Transverse colon (tissue), 4 donors: ENCODE measurements around the gene HIRIP3. TPM values are rescaled to one million over a fixed set of nuclear protein-coding genes. Genes with fewer than 3 reads are reported as not detected.
A peak's percentile ranks its signal among the peaks of the same experiment; 100 is the strongest.

Source experiments
- DNase-seq: peaks from one replicate; pipeline ENCODE4 v3.0.0-alpha.2; 2019
- H3K27ac ChIP-seq, 4 donors: fragments of 200-600 bp; sonication (generic); 2 replicates each; pipeline ENCODE4 v1.5.1; 2016 to 2018; ENCODE audit warnings: inconsistent platforms in 4 of 4
- H3K27me3 ChIP-seq: fragments of 200-600 bp; sonication (generic); 2 replicates; pipeline ENCODE4 v1.5.1; 2017; ENCODE audit warnings: inconsistent platforms
- H3K36me3 ChIP-seq, 4 donors: fragments of 200-600 bp; sonication (generic); 2 replicates each; pipeline ENCODE4 v1.5.1; 2017 to 2019; ENCODE audit warnings: inconsistent platforms in 4 of 4
- H3K4me1 ChIP-seq, 4 donors: fragments of 200-600 bp; sonication (generic); 2 replicates each; pipeline ENCODE4 v1.5.1; 2017 to 2020; ENCODE audit warnings: inconsistent platforms in 4 of 4
- H3K4me3 ChIP-seq, 4 donors: fragments of 200-600 bp; sonication (generic); 1 replicate in 1 of 4; 2 replicates in 3 of 4; pipeline versions ENCODE4 v1.5.1 to v1.6.1; 2017 to 2019; ENCODE audit warnings: inconsistent platforms in 4 of 4
- H3K9me3 ChIP-seq, 2 donors: fragments of 200-600 bp; sonication (generic); 2 replicates each; pipeline ENCODE4 v1.5.1; 2017 to 2019; ENCODE audit warnings: inconsistent platforms in 2 of 2
- EP300 ChIP-seq: sonication (generic); formaldehyde crosslinking; IDR thresholded peaks from one replicate; pipeline ENCODE4 v1.6.1; 2017; ENCODE audit warnings: antibody characterized with exemption, low read depth
- POLR2A ChIP-seq: fragments of 450-650 bp; IDR thresholded peaks from one replicate; pipeline ENCODE4 v1.6.1; 2016; ENCODE audit warnings: antibody characterized with exemption, mild to moderate bottlenecking, moderate library complexity
- POLR2AphosphoS5 ChIP-seq, 3 donors: sonication (generic); formaldehyde crosslinking; IDR thresholded peaks; one replicate each; pipeline ENCODE4 v1.6.1; 2016; ENCODE audit warnings: antibody characterized with exemption in 3 of 3
- WGBS, 2 donors: methylation state at CpG; one replicate each; pipeline ENCODE4 v1.1.5; 2018; ENCODE audit warnings: low coverage in 1 of 2; 5-methylcytosine and 5-hydroxymethylcytosine counted together
- in situ Hi-C, 4 donors: fragments of 200-750 bp; cut with MboI; loops; one replicate each; pipeline versions ENCODE4 v1.15.0 to v1.15.1; 2017; ENCODE audit warnings: low sequenced_read_pairs in 3 of 4, low pct_ligation_motif_present in 1 of 4, low pct_unique_long_range_greater_than_20kb in 1 of 4
- intact Hi-C: fragments of 100-400 bp; cut with DNase I; formaldehyde crosslinking; loops from one replicate; pipeline ENCODE4 v1.15.1; 2023; ENCODE audit warnings: low total_unique reads
- total RNA-seq, 4 donors: library from RNA; depleted of rRNA; stranded (reverse); fragments of >200 nt; gene quantifications; one replicate each; pipeline ENCODE4 v1.1.0, GENCODE V29; 2016
- TF ChIP-seq, protein P1 (sequence below), 5 experiments: fragments of 200-600 bp in 3 of 5; fragments of 450-650 bp in 2 of 5; sonication (generic) in 3 of 5; IDR thresholded peaks; 1 replicate in 2 of 5; 2 replicates in 3 of 5; pipeline ENCODE4 v1.5.1; 2016 to 2017; ENCODE audit warnings: antibody characterized with exemption in 5 of 5, inconsistent platforms in 3 of 5, mild to moderate bottlenecking in 2 of 5, moderate library complexity in 1 of 5

Gene HIRIP3
- total RNA-seq, 4 donors from 2014 or later = 1.8 to 11.7 (median 8.8) TPM

DNA sequence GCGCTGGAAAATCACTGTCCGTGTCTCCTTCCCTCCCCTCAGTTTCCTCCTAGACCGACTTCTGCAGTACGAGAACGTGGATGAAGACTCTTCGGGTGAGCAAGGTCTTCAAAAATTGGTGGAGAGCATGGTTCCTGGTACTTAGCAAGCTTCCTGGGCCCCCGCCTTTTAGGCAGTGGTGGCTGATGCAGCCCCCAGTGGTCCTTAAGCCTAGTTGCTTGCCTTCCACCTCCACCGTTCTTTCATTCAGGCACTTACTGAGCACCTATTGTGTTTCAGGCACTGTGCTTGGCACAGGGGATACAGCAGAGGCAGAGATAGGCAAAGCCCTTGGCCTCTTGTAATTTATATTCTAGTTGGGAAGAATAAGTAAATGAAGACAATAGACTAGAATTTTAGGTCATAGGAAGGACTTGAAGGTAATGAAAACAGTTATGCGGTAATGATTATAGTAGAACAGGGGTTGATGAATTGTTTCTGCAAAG lies 1.4 kb upstream of the HIRIP3 start:
- Histone ChIP-seq H3K4me1 (peaks cover 11 to 25% (median 21%) of the 10 kb centered on the region in 4 donors), H3K4me3 (peak overlapping the region; percentile 41 to 68 (median 60)), H3K9me3 (no peaks in the 10 kb centered on the region), H3K36me3 (no peaks in the 10 kb centered on the region), H3K27ac (peak overlapping the region; percentile 93 to 99 (median 96)), H3K27me3 (no peaks in the 10 kb centered on the region)
- TF ChIP-seq, protein P1, sequence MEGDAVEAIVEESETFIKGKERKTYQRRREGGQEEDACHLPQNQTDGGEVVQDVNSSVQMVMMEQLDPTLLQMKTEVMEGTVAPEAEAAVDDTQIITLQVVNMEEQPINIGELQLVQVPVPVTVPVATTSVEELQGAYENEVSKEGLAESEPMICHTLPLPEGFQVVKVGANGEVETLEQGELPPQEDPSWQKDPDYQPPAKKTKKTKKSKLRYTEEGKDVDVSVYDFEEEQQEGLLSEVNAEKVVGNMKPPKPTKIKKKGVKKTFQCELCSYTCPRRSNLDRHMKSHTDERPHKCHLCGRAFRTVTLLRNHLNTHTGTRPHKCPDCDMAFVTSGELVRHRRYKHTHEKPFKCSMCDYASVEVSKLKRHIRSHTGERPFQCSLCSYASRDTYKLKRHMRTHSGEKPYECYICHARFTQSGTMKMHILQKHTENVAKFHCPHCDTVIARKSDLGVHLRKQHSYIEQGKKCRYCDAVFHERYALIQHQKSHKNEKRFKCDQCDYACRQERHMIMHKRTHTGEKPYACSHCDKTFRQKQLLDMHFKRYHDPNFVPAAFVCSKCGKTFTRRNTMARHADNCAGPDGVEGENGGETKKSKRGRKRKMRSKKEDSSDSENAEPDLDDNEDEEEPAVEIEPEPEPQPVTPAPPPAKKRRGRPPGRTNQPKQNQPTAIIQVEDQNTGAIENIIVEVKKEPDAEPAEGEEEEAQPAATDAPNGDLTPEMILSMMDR (IDR thresholded peaks at IDR 0.05) = no peak
- TF ChIP-seq POLR2A = no peak
- 17 to 56% methylated on average over 2 to 9 of the region's 9 CpGs for WGBS, 2 donors
- no peak for DNase-seq
- in situ Hi-C loops (no loop called here), intact Hi-C loops (no loop called here)

DNA sequence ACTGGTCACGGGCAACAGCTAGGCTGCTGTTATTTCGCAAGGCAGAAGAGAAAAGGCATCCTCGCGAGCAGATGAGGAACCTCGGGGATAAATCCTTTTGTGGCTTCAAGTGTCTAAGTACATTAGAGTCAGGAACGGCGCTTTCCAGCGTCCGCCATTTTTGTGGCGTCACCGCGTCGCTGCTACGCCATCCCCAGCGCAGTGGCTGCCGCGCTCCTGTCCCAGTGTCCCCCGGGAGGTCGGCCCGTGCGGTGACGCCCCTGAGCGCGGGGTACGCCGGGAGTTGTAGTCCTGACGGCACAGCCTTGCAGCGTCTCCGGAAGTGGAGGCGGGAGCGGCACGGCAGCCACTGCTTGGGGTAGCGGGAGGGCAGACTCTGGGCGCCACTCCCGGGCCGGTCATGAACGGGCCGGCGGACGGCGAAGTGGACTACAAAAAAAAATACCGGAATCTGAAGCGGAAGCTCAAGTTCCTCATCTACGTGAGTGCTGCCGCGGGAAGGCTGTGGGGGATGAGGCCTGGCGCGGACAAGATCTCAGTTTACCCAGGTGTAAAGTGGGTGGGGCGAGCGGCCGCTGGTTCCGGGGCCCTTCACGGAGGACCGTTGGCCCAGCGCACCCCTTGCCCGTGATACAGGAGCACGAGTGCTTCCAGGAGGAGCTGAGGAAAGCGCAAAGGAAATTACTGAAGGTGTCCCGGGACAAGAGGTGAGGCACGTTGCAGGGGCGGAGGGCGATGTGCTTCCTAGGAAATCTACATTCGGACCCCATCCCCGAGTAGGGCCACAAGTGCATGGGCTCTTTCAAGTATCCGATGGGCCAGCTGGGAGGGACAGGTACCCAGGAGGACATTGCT lies 721 bp upstream of the HIRIP3 start, which contains the start of gene INO80E:
INO80E (plus strand) TSS at position 331 of the 855 bp plus-strand sequence; CDS start at position 401, 70 bp downstream.
- peaks cover 11 to 25% (median 21%) of the 10 kb centered on the region in 4 donors for H3K4me1 ChIP-seq
- in situ Hi-C loops (no loop called here), intact Hi-C loops (no loop called here)
- no peaks in the 10 kb centered on the region for H3K9me3 ChIP-seq
- no peaks in the 10 kb centered on the region for H3K36me3 ChIP-seq
- TF ChIP-seq, protein P1 (IDR thresholded peaks at IDR 0.05) = no peak
- TF ChIP-seq POLR2A = peak; percentile 35
- peak; percentile 50 to 81 (median 75) for TF ChIP-seq POLR2AphosphoS5 (IDR thresholded peaks at IDR 0.05)
- peak within 1 kb of the TSS; percentile 41 to 68 (median 60) for H3K4me3 ChIP-seq
- H3K27ac ChIP-seq = peak within 1 kb of the TSS; percentile 93 to 99 (median 96)
- peak; percentile 99 for DNase-seq
- WGBS, 2 donors = 0% methylated on average over 49 of the region's 65 CpGs; no CpG with 5 or more reads in 1 of the 2 donors
- no peaks in the 10 kb centered on the region for H3K27me3 ChIP-seq

DNA sequence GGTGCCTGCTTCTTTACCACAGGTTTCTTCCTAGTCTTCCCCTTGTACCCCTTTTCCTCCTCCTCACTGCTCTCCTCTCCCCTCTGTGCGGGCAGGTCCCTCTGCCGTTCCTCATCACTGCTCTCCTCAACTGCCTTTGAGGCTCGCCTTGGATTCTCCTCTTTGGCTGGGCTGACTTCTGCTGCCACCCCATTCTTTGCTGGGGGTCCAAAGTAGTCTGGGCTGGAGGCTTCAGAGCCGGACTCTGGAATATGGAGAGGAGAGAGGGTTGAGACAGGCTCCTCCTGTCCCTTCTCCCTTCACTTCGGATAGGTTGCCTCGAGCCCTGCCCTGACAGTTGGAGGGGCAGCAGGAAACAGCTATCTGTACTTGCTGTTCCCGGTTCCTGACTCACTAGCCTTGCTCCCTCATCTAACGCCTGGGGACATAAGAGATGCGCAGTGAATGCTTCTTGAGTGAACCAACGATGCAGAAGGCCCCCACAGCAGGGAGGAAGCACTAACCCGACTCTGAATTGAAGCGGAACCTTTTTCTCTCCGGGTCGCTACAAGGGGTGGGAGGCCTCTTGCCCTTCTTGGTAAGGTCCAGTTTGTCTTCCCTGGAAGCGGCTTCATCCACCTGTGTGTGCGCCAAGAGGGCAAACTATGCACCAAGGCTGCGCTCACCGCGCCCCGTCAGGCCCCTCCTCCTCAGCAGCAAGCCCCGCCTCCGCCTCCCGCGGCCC lies 655 bp downstream of the HIRIP3 start:
- WGBS, 2 donors = 15% methylated on average over 23 of the region's 24 CpGs; no CpG with 5 or more reads in 1 of the 2 donors
- in situ Hi-C loops = no loop called here

More for the DNA sequence above, 655 bp downstream of the HIRIP3 start:
- H3K4me1 ChIP-seq = peaks cover 11 to 36% (median 25%) of the 10 kb centered on the region in 4 donors
- H3K4me3 ChIP-seq = peak overlapping the region; percentile 31 to 68 (median 60)
- H3K27me3 ChIP-seq = no peaks in the 10 kb centered on the region
- no peaks in the 10 kb centered on the region for H3K9me3 ChIP-seq
- DNase-seq = peak; percentile 86
- peaks cover 0 to 7% (median 0%) of the 10 kb centered on the region in 4 donors for H3K36me3 ChIP-seq
- TF ChIP-seq POLR2AphosphoS5 (IDR thresholded peaks at IDR 0.05) (no peak), EP300 (no peak), POLR2A (no peak)
- TF ChIP-seq, protein P1 (IDR thresholded peaks at IDR 0.05) = no peak
- intact Hi-C loops = no loop called here
- H3K27ac ChIP-seq = peak overlapping the region; percentile 93 to 99 (median 96)
